A549 (cell line): ENCODE results near the gene SH3TC2.

Experiments
- BHLHE40 ChIP-seq: IDR thresholded peaks from 2 replicates; pipeline ENCODE4 v1.6.1; 2012; ENCODE audit warnings: low read depth, low read length, inconsistent platforms
- CTCF ChIP-seq: fragments of >200 bp; sonication (Bioruptor Twin); formaldehyde crosslinking; IDR thresholded peaks from 3 replicates; pipeline ENCODE4 v1.5.1; 2016
- ESRRA ChIP-seq: fragments of 150-350 bp; IDR thresholded peaks from 2 replicates; pipeline ENCODE4 v1.6.1; 2014; ENCODE audit warnings: mild to moderate bottlenecking, low read length, borderline replicate concordance
- HDAC2 ChIP-seq: fragments of 200-600 bp; sonication (generic); IDR thresholded peaks from 2 replicates; pipeline ENCODE4 v1.6.1; 2016
- MAX ChIP-seq: IDR thresholded peaks from 2 replicates; pipeline ENCODE4 v1.6.1; 2012
- POLR2A ChIP-seq: IDR thresholded peaks from 2 replicates; pipeline ENCODE4 v1.6.1; 2012; ENCODE audit warnings: mild to moderate bottlenecking, low read length
- SREBF2 ChIP-seq: fragments of 450-650 bp; IDR thresholded peaks from 2 replicates; pipeline ENCODE4 v1.6.1; 2014; ENCODE audit warnings: mild to moderate bottlenecking, moderate library complexity
- USF2 ChIP-seq: fragments of 450-650 bp; IDR thresholded peaks from 2 replicates; pipeline ENCODE4 v1.6.1; 2014; ENCODE audit warnings: antibody characterized with exemption

- TF ChIP-seq CTCF (no peak), POLR2A (no peak), MAX (no peak), SREBF2 (no peak), USF2 (no peak), BHLHE40 (no peak), ESRRA (no peak), HDAC2 (no peak)
Measured at GRCh38 chr5:149100331-149100730, 37.5 kb upstream of the SH3TC2 start.
